PC-9 (cell line): ENCODE results near the gene PRDM13.

Experiments used
- CTCF ChIP-seq: fragments of 200-600 bp; sonication (generic); conservative IDR thresholded peaks from 2 replicates; pipeline ENCODE4 v1.6.1; 2017; ENCODE audit warnings: mixed run types, antibody characterized with exemption, mild to moderate bottlenecking, moderate library complexity
- EZH2 ChIP-seq: fragments of 200-600 bp; sonication (generic); IDR thresholded peaks from 2 replicates; pipeline ENCODE4 v1.8.0; 2017; ENCODE audit warnings: antibody characterized with exemption, low read depth

DNA sequence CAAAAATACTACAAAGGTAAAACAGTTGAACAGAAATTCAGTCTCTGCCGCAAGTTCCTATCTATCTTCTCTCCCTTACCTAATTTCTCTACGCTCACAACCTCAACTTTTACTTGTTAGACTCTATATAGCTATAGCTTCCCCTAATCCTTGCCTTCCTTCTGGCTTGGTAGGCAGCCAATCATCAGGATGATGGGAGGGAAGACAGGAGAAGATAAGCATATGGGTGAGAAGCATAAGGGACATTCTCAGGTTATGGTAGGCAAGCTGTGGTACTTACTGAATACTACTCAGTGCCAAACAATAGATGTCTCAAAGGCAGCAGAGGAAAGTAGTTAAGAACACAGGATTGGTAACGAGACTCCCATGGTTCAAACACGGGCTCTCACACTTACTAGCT lies 46.0 kb upstream of the PRDM13 start:
- no peak for TF ChIP-seq CTCF
- no peak for TF ChIP-seq EZH2
